Activated CD4-positive, alpha-beta T cell treated with anti-CD3 and anti-CD28 coated beads, Interleukin-2, Interleukin-4, amounts not matched to agents 100 ng/mL and 50 ng/mL, durations not matched to agents 16 hours and 8 hours (primary cell): ENCODE data around the gene CLTA.
"Not testable (repeated sequence)": the region's sequence is repeated elsewhere in the genome, so short reads cannot be mapped to it uniquely, and the experiment has no call there.

Source experiments
- DNase-seq: peaks from one replicate; pipeline ENCODE4 v3.0.0-alpha.2; 2020; ENCODE audit warnings: low spot score

The CLTA gene

DNA sequence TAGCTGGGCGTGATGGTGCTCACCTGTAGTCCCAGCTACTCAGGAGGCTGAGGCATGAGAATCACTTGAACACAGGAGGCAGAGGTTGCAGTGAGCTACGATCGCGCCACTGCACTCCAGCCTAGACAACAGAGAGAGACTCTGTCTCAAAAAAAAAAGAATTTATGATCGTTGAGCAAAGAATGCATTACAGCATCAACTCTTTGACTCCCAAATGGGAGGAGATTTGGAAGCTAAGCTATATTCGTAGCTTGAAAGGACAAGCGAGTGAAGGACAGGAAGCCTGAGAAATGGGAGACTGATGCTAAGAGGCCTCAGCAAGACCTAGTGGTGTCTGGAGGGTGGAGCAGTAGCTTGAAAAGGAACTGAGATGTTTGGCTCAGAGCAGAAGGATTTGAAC, 31.8 kb upstream of the CLTA start:
- no peak for DNase-seq

DNA sequence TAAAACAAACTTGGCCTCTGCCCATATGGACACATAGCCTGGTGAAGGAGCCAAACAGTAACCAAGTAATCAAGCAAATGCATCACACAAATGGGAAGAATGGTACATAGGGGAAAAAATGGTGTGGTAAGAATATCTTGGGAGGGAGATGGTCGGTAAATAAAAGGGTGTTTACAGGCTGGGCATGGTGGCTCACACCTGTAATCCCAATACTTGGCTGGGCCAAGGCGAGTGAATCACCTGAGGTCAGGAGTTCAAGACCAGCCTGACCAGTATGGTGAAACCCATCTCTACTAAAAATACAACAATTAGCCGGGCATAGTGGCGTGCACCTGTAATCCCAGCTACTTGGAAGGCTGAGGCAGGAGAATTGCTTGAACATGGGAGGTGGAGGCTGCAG, 31.2 kb upstream of the CLTA start:
- DNase-seq, result not testable (repeated sequence)

DNA sequence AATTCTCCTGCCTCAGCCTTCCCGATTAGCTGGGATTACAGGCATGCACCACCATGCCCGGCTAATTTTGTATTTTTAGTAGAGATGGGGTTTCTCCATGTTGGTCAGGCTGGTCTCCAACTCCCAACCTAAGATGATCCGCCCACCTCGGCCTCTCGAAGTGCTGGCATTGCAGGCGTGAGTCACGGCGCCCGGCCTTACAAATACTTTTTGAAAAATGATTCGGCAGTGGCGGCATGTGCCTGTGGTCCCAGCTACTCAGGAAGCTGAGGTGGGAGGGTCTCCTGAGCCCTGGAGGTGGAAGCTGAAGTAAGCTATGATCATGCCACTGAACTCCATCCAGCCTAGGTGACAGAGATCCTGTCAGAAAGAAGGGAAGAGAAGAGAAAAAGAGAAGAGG, 30.6 kb upstream of the CLTA start:
- not testable (repeated sequence) for DNase-seq

DNA sequence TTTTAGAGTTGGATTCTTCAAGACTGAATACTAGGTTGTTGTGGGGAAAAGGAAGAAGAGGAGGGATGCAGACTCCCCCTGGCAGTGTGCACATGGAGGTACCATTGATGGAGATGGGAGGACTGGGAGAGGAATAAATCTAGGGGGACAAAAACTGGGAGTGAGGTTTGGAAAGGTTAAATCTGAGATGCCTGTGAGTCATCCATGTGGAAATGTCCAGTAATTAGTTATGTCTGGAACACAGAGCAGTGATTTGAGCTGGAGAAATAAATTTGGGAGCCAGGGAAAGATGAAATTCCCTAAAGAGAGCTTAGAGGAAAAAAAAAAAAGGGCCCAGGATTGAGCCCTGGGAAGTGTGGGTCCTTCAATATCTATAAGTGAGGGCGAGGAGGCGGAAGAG, 29.5 kb upstream of the CLTA start:
- DNase-seq, result no peak

DNA sequence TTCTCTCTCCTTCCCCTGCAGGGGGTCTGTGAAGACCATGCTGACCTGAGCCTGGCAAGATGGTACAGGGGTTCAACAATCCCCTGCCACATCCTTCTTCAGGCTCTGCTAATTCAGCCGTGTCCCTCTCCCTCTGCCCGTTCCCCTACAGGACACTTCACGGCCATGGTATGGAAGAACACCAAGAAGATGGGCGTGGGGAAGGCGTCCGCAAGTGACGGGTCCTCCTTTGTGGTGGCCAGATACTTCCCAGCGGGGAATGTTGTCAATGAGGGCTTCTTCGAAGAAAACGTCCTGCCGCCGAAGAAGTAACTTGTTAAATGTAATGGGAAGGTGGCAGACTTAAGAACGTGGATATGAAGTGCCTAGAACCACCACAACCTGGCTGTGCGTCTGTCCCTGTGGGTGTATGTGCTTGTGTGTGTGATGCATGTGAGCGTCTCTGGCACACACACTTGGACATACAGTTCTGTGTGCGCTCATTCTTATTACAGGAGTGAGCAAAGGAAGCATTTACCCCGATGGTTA, 28.4 kb upstream of the CLTA start:
- DNase-seq, result no peak

DNA sequence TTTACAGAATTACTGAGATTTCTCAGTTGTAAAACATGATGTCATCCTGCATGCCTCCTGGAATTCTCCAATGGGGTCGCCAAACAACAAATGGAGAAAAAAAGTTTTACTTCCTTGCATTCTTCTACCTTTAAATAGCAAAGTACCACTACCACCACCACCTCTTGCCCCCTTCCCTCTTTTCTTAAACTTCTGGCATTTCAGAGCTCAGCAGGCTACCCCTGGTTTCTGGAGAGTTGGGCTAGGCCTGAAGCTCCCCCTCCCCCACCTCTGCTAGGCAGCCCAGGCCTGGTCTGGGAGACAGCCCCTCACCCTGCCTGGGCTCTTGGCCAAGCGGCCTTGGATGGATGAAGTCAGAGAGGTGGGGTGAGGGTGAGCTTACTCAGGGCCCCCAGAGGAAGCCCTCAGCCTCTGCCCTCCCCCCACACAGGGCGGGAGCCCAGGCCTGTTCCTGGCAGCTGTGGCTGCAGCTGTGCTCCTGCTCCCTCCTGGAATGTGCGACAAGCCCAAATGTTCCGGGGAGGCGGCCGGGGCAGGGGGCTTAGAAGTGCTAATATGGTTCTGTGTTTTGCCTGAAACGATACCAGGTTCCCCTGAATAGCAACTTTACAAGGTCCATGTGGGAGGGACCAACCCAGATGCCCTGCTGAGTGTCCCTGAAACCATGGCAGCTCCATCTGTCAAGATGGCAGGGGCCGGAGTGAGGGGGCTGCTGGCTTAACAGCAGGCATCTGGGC, 27.5 kb upstream of the CLTA start:
- no peak for DNase-seq

DNA sequence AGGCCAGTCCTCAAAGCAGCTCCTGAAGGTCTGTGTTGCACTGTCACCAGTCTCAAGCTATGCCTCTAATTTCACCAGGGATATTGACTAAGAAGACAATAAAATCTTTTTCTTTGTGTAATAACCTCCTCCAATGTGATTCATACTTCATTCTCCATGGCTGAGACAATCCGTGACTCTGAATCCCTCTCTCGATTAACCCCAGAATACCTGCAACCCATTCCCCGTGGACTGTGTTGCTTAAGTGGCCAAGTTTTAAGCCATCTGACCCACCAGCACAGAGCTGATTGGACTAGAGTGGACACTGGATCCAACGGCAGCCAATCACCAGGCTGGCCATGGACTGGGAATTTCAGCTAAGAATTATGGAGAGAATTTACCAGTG, 26.9 kb upstream of the CLTA start:
- DNase-seq, result no peak

DNA sequence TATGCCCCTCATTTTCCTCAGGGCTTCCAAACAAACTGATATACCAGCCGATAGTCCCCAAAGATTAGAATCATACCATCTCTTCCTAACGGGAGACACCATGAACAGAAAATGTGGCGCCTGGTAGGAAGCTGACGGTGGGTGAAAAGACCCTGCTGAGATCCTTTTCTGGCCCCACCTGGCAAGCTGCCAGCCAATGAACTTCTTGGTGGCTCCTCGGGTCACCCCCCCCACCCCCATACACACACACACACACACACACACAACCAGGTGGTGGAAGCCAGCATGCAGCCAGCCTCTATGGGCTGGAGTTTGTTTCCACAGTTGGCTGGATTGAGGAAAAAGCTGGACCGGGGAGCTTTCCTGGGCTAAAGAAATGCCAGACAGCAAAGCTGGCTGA, 26.3 kb upstream of the CLTA start:
- DNase-seq, result no peak

DNA sequence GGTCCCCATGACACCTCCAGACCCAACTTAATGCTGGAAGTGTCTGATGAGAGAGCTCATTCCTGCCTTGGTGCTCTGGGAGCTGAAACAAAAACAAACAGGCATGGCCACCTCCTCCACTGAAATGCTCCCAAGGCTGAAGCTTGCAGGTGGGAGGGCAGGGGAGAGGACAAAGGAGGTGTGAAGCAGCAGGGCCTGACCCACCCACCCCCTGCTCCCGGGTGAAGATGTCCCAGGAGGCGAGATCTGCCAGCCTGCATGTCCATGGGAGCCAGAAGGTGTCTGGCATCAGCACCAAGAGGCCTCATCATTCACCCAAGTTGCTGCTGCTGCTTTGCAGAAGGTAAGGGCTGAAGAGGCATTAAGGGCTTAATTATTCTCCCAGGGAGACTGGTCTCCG, 25.7 kb upstream of the CLTA start:
- no peak for DNase-seq

DNA sequence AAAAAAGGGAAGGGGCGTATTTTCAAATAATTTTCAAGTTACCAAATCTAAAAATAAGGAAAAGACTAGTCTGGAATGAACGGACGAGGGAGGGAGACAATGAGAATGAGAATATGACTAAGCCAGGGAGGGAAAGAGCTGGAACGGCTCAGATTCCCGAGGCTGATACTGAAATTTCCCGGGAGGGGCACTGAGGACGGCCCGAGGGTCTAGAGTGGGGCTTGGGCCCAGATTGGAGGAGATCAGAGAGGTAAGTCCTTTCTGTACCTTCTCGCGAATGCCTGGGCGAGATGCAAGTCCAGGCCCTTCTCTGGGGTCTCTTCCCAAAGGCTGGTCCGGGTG, 24.9 kb upstream of the CLTA start:
- DNase-seq, result no peak

DNA sequence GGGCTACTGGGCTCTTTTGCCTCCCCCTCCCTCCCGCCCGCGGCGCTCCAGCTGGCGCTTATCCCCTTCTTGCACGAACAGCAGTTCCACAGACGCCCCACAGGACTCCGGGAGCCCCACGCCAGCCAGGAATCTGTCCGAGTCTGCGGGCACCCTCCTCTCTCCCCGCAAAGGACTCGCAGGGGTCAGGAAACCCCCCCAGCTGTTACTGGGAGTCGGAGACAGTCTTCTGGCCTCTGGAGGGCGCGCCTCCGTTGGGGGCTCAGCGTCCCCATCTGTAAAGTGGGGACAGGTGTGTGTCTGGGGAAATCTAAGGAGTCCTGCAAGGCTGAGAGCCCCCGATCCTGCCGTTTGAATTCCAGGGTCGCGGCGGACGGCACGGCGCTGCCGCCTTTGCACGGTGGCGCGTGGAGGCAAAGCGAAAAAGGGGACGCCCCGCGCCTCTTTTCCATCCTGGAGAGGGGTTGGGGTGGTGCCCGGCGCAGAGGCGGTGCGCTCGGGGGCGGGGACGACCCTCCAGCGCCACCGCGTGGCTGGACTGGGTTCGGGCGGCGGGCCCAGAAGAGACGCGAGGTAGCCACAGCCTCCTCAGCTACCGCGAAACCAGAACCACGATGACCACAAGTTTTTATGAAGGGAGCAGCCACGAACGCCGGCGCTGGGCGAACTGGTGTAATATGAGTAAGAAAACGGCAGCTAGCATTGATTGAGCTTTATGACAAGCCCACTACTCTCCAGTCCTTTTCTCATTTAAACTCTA, 24.4 kb upstream of the CLTA start:
- DNase-seq, result peak; percentile 84

DNA sequence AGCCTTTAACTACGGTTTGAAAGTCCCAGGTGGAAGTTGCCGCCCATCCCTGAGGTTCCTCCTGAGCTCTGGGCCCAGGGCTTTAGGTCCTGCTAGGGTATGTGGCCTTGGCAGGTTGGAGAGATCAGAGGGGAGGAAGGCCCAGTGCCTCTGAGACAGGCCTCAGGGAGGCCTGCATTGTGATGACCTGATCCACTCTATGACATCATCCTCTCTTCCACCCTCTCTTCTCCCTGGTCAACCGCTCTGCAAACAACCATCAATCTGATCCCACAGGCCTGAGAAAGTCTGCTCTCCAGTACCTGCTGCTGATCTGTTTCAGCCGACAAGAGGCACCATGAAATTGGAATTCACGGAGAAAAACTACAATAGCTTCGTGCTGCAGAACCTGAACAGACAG, 21.6 kb upstream of the CLTA start, which contains the start of gene CCIN:
Gene CCIN, plus strand, starts transcription at position 223 of the 400 bp plus-strand sequence. Its CDS starts 115 bp downstream, at position 338.
- no peak for DNase-seq

DNA sequence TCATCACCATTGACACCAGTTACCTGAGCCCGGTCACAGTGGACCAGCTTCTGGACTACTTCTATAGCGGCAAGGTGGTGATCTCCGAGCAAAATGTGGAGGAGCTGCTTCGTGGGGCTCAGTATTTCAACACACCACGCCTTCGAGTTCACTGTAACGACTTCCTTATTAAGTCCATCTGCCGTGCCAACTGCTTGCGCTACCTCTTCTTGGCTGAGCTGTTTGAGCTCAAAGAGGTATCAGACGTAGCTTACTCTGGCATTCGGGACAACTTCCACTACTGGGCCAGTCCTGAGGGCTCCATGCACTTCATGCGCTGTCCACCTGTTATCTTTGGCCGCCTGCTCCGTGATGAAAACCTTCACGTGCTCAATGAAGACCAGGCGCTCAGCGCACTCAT, 21.0 kb upstream of the CLTA start:
- no peak for DNase-seq

DNA sequence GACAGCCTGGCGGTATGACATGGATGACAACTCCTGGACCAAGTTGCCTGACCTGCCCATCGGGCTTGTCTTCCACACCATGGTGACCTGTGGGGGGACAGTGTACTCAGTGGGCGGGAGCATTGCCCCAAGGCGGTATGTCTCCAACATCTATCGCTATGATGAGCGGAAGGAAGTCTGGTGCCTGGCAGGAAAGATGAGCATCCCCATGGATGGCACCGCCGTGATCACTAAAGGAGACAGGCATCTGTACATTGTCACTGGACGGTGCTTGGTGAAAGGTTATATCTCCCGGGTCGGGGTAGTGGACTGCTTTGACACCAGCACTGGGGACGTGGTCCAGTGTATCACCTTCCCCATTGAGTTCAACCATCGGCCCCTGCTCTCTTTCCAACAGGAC, 20.2 kb upstream of the CLTA start:
- no peak for DNase-seq

DNA sequence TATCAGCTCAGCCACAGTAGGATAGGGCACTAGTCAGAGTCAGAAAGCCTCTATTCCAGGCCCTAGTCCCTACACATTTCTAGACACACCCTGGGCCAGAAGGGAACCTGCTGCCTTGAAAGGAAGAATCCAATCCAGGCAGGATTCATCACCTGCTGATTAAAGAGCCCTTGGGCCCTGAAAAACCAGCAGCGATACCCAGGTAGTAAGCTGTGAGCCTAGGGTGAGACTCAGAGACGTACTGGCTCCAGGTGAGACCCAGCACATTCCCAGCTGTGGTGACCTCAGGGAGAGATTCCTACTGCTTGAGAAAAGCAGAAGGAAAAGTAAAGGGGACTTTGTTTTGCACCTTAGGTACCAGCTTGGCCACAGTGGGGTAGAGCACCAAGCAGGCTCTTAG, 16.9 kb upstream of the CLTA start:
- no peak for DNase-seq

DNA sequence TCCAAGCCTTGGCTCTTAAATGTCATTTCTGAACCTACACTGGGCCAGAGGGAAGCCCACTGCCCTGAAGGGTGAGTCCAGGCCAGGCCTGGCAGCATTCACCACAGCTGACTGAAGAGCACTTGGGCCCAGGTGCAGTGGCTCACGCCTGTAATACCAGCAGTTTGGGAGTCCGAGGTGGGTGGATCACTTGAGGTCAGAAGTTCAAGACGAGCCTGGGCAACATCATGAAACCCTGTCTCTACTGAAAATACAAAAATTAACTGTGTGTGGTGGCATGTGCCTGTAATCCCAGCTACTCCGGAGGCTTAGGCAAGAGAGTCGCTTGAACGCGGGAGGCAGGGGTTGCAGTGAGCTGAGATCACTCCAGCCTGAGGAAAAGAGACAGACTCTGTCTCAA, 16.4 kb upstream of the CLTA start:
- no peak for DNase-seq

DNA sequence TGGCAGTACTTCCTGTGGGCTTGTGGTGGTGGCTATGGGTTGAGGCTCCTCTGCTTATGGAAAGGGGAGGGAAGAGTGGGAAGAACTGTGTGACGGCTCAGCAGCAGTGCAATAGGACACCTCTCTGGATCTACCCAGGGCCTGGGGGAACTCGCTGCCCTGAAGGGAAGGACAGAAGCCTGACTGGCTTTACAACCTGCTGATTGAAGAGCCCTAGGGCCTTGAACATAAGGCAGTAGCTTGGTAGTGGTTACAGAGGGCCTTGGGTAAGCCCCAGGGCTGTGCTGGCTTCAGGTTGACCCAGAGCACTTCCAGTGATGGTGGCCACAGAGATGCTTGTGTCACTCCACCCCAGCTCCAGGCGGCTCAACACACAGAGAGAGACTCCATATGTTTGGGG, 16.0 kb upstream of the CLTA start:
- no peak for DNase-seq

DNA sequence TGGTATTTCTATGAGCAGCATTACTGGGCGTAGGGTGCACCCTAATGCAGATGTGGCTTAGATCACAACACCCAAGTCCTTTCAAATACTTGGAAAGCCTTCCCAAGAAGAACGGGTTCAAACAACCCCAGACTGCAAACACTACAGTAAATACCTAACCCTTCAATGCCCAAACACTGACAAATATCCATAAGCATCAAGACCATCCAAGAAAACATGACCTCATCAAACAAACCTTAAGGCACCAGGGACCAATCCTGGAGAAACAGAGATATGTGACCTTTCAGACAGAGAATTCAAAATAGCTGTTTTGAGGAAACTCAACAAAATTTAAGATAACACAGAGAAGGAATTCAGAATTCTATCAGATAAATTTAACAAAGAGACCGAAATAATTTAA, 15.5 kb upstream of the CLTA start:
- DNase-seq, result not testable (repeated sequence)

DNA sequence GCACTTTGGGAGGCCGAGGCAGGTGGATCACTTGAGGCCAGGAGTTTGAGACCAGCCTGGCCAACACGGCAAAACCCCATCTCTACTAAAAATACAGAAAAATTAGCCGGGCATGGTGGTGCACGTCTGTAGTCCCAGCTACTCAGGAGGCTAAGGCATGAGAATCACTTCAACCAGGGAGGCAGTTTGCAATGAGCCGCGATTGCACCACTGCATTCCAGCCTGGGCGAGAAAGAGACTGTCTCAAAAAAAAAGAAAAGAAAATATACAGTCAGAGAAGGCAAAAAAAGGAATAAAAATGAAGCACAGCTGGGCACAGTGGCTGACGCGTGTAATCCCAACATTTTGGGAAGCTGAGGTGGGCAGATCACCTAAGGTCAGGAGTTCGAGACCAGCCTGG, 14.2 kb upstream of the CLTA start:
- DNase-seq, result not testable (repeated sequence)

DNA sequence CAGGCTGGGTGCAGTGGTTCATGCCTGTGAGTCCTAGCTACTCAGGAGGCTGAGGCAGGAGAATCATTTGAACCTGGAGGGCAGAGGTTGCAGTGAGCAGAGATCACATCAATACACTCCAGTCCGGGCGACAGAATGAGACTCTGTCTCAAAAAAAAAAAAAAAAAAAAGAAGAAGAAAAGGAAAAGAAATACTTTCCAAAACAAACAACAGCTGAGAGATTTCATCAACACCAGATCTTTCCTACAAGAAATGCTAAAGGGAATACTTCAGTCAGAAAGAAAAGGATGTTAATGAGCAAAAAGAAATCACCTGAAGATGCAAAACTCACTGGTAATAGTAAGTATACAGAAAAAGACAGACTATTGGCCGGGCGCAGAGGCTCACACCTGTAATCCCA, 13.2 kb upstream of the CLTA start:
- no peak for DNase-seq

DNA sequence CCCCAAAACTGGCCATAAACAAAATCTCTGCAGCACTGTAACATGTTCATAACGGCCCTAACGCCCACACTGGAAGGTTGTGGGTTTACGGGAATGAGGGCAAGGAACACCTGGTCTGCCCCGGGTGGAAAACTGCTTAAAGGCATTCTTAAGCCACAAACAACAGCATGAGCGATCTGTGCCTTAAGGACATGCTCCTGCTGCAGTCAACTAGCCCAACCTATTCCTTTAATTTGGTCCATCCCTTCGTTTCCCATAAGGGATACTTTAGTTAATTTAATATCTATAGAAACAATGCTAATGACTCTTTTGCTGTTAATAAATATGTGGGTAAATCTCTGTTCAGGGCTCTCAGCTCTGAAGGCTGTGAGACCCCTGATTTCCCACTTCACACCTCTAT, 10.5 kb upstream of the CLTA start:
- not testable (repeated sequence) for DNase-seq

DNA sequence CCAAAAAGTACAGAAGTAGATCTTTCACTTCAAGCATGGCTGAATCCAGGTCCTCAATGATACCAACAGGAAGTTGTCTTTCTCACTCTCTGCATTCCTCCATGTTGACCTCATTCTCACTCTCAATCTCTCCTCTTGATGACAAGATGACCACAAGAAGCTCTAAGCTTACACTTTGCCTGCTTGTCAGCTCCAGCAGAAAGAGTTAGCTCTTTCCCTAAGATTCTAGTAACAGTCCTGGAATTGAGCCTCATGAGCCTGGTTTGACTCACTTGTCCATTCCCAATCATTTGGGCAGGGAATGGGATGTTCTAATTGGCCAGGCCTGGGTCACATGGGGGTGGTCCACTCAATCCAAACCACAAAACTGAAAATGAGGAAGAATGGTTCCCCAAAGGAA, 3.3 kb upstream of the CLTA start:
- DNase-seq, result no peak

DNA sequence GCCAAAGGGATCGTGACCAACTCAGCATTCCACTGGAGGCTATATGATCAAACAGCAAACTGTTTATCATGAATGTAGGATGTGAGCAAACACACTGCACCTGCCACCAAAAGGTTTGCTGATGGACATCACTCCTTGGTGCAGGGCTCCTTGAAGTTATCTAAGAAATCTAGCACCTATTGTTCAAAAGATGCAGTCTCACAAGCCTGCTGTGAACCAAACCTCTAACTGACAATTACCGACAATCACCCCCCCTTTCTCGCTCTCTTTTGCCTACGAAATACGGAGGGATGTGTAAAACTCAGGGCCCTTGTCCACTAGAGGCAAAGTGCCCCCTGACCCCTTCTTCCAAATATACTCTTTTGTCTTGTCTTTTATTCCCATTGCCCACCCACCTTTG, 2.5 kb upstream of the CLTA start:
- no peak for DNase-seq

DNA sequence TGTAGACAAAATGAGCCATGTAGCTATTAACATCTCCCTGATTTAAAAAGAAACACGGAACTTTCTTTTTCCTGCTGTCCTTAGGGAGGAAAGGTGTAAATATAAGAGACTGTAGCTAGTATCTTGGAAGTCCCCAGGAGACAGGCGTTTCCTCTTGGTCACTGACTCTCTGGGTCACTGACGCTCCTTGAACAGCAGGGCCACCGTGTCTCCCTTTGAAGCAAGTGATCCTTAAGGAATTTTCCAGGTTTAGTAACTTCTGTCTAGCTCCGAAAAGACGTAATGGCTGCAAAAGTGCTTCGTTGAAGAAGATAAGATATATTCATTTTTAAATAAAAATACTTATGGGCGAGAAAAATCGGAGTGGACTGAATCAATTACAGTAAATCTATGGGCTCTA, 745 bp upstream of the CLTA start:
- DNase-seq, result no peak
